Fibroblast of pulmonary artery (primary cell): ENCODE measurements around the gene FANCC.
"Not testable (repeated sequence)": the region's sequence is repeated elsewhere in the genome, so short reads cannot be mapped to it uniquely, and the experiment has no call there.

Source experiments
- DNase-seq: peaks from one replicate; pipeline ENCODE4 v3.0.0-alpha.2; 2010; ENCODE audit warnings: low read depth
- H3K4me3 ChIP-seq: replicated peaks from 2 replicates; pipeline ENCODE4 v1.5.1; 2011; ENCODE audit warnings: low read depth, mild to moderate bottlenecking, control low read depth, low read length, moderate library complexity
- CTCF ChIP-seq: IDR thresholded peaks from 2 replicates; pipeline ENCODE4 v1.5.1; 2011; ENCODE audit warnings: mild to moderate bottlenecking, control low read depth, low read length, inconsistent platforms; ENCODE audit errors: missing control alignments

The FANCC gene

DNA sequence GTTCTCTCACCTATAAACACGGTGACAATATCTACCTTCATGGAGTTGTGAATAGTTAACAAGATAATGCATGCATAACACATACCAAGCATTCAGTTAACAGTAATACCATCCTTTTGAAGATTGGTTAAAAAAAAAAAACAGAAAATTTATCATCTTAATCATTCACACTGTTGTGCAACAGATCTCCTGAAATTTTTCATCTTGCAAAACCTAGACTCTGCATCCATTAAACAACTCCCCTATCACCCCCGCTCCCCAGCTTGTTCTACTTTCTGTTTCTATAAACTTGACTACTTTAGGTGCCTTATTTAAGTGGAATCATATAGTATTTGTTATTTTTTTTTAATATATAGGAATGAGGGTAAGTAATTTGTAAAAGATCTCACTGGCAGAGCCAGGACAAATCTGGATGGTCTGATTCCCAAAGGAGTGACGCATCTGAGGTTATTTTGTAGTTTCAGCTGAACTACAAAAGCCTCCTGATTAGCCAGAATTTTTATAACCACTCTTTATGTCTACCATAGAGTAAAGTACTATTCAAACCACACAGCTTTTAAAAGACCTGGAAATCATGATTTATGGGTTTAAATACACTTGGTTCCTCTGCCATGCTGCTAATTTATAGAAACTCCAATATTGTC lies 93.0 kb downstream of the FANCC start:
- DNase-seq = peak; percentile 6
- H3K4me3 ChIP-seq = no peak overlapping the region
- no peak for TF ChIP-seq CTCF

GRCh38 chr9:95220352-95220751 lies 97.2 kb downstream of the FANCC start:
- H3K4me3 ChIP-seq, DNase-seq: not testable (repeated sequence)

- no peak overlapping the region for H3K4me3 ChIP-seq
- no peak for DNase-seq
- TF ChIP-seq CTCF = no peak
Measured at GRCh38 chr9:95218773-95219172, 98.7 kb downstream of the FANCC start.

GRCh38 chr9:95217936-95218335 lies 99.6 kb downstream of the FANCC start:
- TF ChIP-seq CTCF = no peak
- DNase-seq = no peak
- no peak overlapping the region for H3K4me3 ChIP-seq

- TF ChIP-seq CTCF = no peak
- DNase-seq = no peak
- no peak overlapping the region for H3K4me3 ChIP-seq
Measured at GRCh38 chr9:95215336-95215898, 102.1 kb downstream of the FANCC start.

GRCh38 chr9:95213117-95213516 lies 104.4 kb downstream of the FANCC start:
- H3K4me3 ChIP-seq = no peak overlapping the region
- TF ChIP-seq CTCF = no peak
- DNase-seq = no peak

GRCh38 chr9:95211028-95211427 lies 106.5 kb downstream of the FANCC start:
- DNase-seq = no peak
- H3K4me3 ChIP-seq = no peak overlapping the region
- TF ChIP-seq CTCF = no peak
